ENCODE results near the gene SNAP29. TPM values are rescaled to one million over a fixed set of nuclear protein-coding genes. Genes with fewer than 3 reads are reported as not detected.
"Not testable (repeated sequence)": the region's sequence is repeated elsewhere in the genome, so short reads cannot be mapped to it uniquely, and the experiment has no call there.

Gene SNAP29
- total RNA-seq, 6 donors from 2014 or later = 10.2 to 28.3 (median 19.8) TPM

GRCh38 chr22:20937031-20937793 lies 78.4 kb downstream of the SNAP29 start:
- H3K4me1 ChIP-seq = peaks cover 38 to 61% (median 51%) of the 10 kb centered on the region in 4 donors
- peak overlapping the region in 2 of 4 donors; percentile 27 to 30 for H3K27ac ChIP-seq
- 69 to 73% methylated on average over 12 of the region's 12 CpGs for WGBS, 2 donors
- no peaks in the 10 kb centered on the region for H3K9me3 ChIP-seq
- H3K4me3 ChIP-seq = no peak overlapping the region
- no peaks in the 10 kb centered on the region for H3K27me3 ChIP-seq
- ATAC-seq (ENCODE audit: low FRiP score in 2 of 2) (peak; percentile 71 to 95), DNase-seq (peak; percentile 33 to 76)
- peaks cover 7 to 40% (median 21%) of the 10 kb centered on the region in 4 donors for H3K36me3 ChIP-seq
- TF ChIP-seq POLR2A (IDR thresholded peaks at IDR 0.05) = no peak
- peak in 2 of 4 donors; percentile 40 to 71 for TF ChIP-seq EP300 (IDR thresholded peaks at IDR 0.05)
- TF ChIP-seq POLR2AphosphoS5 (IDR thresholded peaks at IDR 0.05) = no peak
- no peak for TF ChIP-seq CTCF (IDR thresholded peaks at IDR 0.05)

GRCh38 chr22:20937794-20938671 lies 79.2 kb downstream of the SNAP29 start:
- H3K4me1 ChIP-seq = peaks cover 38 to 65% (median 50%) of the 10 kb centered on the region in 4 donors
- ATAC-seq (ENCODE audit: low FRiP score in 2 of 2) (peak in 1 of 2 donors; percentile 19), DNase-seq (no peak)
- no peaks in the 10 kb centered on the region for H3K9me3 ChIP-seq
- WGBS, 2 donors = 68 to 73% methylated on average over 8 of the region's 8 CpGs
- no peak overlapping the region for H3K4me3 ChIP-seq
- peak overlapping the region in 2 of 4 donors; percentile 3 to 30 for H3K27ac ChIP-seq
- no peaks in the 10 kb centered on the region for H3K27me3 ChIP-seq
- TF ChIP-seq POLR2A (IDR thresholded peaks at IDR 0.05) (no peak), EP300 (IDR thresholded peaks at IDR 0.05) (no peak), CTCF (IDR thresholded peaks at IDR 0.05) (no peak), POLR2AphosphoS5 (IDR thresholded peaks at IDR 0.05) (no peak)
- H3K36me3 ChIP-seq = peaks cover 7 to 40% (median 21%) of the 10 kb centered on the region in 4 donors

GRCh38 chr22:20939457-20940185 lies 80.8 kb downstream of the SNAP29 start:
- Histone ChIP-seq H3K36me3 (peaks cover 0 to 29% (median 13%) of the 10 kb centered on the region in 4 donors), H3K4me1 (peaks cover 38 to 69% (median 52%) of the 10 kb centered on the region in 4 donors), H3K27ac (peak overlapping the region in 1 of 4 donors; percentile 6)
- DNase-seq; ATAC-seq (ENCODE audit: low FRiP score in 2 of 2); H3K4me3 ChIP-seq; H3K9me3 ChIP-seq; H3K27me3 ChIP-seq: not testable (repeated sequence)
- WGBS, 2 donors = 83 to 93% methylated on average over 14 of the region's 14 CpGs

- no peaks in the 10 kb centered on the region for H3K9me3 ChIP-seq
- H3K27ac ChIP-seq = peak overlapping the region in 1 of 4 donors; percentile 6
- no peak for DNase-seq
- 72 to 73% methylated on average over 3 of the region's 3 CpGs for WGBS, 2 donors
- H3K27me3 ChIP-seq = no peaks in the 10 kb centered on the region
- no peak overlapping the region for H3K4me3 ChIP-seq
- H3K36me3 ChIP-seq = peaks cover 0 to 23% (median 8%) of the 10 kb centered on the region in 4 donors
- ATAC-seq (ENCODE audit: low FRiP score in 2 of 2) = no peak
- TF ChIP-seq EP300 (IDR thresholded peaks at IDR 0.05) (no peak), CTCF (IDR thresholded peaks at IDR 0.05) (no peak), POLR2AphosphoS5 (IDR thresholded peaks at IDR 0.05) (no peak), POLR2A (IDR thresholded peaks at IDR 0.05) (no peak)
- H3K4me1 ChIP-seq = peaks cover 43 to 72% (median 58%) of the 10 kb centered on the region in 4 donors
Observed at GRCh38 chr22:20940186-20940651, 81.4 kb downstream of the SNAP29 start.

Other genes starting within 250 kb of the SNAP29 start
- gene SERPIND1, start 84.9 kb upstream of the SNAP29 start, total RNA-seq = 1 to 10 TPM in 1 of 6 donors, under 1 TPM in 3, not detected in 2; 0.57 to 2.6 (median 0.76) TPM
- gene PI4KA, start 196 bp upstream of the SNAP29 start, total RNA-seq = 100 to 1,000 TPM in 2 of 6 donors, 10 to 100 TPM in 4; 68.6 to 251 (median 89.5) TPM
- 10 to 100 TPM; 35.6 to 65.4 (median 53.4) TPM for gene CRKL, start 58.4 kb downstream of the SNAP29 start, total RNA-seq
- 1 to 10 TPM; 4.7 to 9.4 (median 6.6) TPM for gene AIFM3, start 108.2 kb downstream of the SNAP29 start, total RNA-seq
- gene LZTR1, start 123.3 kb downstream of the SNAP29 start, total RNA-seq = 100 to 1,000 TPM in 2 of 6 donors, 10 to 100 TPM in 4; 33.7 to 114 (median 63.2) TPM
- gene THAP7, start 143.1 kb downstream of the SNAP29 start, total RNA-seq = 10 to 100 TPM; 18.9 to 52.4 (median 32.0) TPM
- gene P2RX6, start 156.2 kb downstream of the SNAP29 start, total RNA-seq = 10 to 100 TPM in 1 of 6 donors, 1 to 10 TPM in 1, under 1 TPM in 4; 0.39 to 22.0 (median 0.65) TPM
- 1 to 10 TPM in 5 of 6 donors, not detected in 1; 1.2 to 5.2 (median 1.5) TPM for gene SLC7A4, start 173.6 kb downstream of the SNAP29 start, total RNA-seq
- 1 to 10 TPM in 5 of 6 donors, under 1 TPM in 1; 0.14 to 6.6 (median 3.2) TPM for gene LRRC74B, start 186.9 kb downstream of the SNAP29 start, total RNA-seq